ENCODE results near the gene CCL2. TPM values are rescaled to one million over a fixed set of nuclear protein-coding genes. Genes with fewer than 3 reads are reported as not detected.

Gene CCL2
- total RNA-seq, 3 donors from 2014 or later, result 7.4 to 64.4 (median 26.5) TPM

DNA sequence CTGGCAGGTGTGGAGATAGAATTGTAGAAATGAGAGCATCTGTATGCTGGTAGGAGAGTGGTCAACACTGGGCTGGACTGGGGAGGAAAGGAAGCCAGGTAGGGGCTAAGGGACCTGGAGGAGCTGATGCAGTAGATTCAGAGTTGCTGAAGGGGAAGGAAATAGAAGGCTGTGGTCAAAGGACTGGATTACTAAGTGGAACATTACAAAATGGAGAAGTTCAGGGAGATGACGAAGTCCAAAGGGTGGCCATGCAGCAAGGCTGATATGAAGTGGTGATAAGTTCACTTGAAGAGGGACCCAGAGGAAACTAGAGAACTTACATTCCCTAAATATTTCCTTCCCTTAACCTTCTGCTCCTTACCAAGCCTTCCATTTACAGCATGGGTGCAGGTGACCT is 8.6 kb upstream of the CCL2 start:
- TF ChIP-seq, protein P1, sequence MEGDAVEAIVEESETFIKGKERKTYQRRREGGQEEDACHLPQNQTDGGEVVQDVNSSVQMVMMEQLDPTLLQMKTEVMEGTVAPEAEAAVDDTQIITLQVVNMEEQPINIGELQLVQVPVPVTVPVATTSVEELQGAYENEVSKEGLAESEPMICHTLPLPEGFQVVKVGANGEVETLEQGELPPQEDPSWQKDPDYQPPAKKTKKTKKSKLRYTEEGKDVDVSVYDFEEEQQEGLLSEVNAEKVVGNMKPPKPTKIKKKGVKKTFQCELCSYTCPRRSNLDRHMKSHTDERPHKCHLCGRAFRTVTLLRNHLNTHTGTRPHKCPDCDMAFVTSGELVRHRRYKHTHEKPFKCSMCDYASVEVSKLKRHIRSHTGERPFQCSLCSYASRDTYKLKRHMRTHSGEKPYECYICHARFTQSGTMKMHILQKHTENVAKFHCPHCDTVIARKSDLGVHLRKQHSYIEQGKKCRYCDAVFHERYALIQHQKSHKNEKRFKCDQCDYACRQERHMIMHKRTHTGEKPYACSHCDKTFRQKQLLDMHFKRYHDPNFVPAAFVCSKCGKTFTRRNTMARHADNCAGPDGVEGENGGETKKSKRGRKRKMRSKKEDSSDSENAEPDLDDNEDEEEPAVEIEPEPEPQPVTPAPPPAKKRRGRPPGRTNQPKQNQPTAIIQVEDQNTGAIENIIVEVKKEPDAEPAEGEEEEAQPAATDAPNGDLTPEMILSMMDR (IDR thresholded peaks at IDR 0.05), result no peak
- TF ChIP-seq POLR2A (IDR thresholded peaks at IDR 0.05) (no peak), POLR2AphosphoS5 (IDR thresholded peaks at IDR 0.05) (no peak)
- Histone ChIP-seq H3K9me3 (no peaks in the 10 kb centered on the region), H3K4me1 (peaks cover 0 to 2% of the 10 kb centered on the region in 2 donors), H3K4me3 (no peak overlapping the region), H3K36me3 (no peaks in the 10 kb centered on the region), H3K27ac (no peak overlapping the region), H3K27me3 (no peaks in the 10 kb centered on the region)
- DNase-seq (ENCODE audit: low spot score in 2 of 2), result no peak
- intact Hi-C loops (cut with DNase I; ENCODE audit: low total_unique reads), result no loop called here

DNA sequence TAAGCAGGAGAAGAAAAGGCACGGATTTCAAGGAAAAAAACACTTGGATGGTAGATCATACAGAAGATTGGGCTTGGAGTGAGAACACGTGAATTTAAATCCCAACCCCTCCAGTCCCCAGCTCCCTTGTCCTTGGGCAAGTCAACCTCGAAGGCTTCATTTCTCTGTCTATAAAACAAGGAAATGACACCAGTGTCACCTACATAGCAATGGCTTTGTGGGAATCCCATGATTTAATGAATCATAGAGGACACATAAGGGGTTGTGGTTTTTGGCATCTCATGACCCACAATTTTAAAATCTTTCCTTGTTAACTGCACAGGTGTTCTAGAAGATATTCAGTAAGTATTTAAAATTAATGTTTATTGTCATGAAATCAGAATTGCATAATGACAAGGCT is 8.2 kb upstream of the CCL2 start:
- H3K27ac ChIP-seq, result no peak overlapping the region

DNA sequence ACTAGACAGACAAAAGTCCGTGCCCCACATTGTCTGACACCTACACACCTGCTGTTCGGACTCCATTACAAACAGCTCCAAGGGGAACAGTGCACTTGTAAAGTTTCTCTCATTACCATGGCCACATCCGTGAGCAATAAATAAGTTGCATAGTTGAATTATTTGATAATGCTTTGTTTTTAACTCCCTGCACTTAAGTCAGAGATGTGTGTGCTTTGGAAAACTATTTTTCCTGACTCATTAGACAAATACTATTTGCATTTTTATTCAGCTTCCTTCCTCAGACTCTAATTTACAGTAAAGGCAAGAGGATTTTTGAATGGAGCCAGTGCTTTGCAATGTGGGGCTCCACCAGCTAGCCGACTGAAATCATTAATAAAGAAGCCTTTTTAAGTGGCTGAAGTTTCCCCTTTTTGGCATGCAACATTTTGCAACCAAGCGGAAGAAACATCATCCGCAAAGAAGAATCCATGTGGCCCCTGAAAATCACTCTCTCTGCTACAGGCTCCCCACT is 6.5 kb upstream of the CCL2 start:
- Histone ChIP-seq H3K4me3 (no peak overlapping the region), H3K4me1 (peaks cover 11% of the 10 kb centered on the region in 2 donors)
- TF ChIP-seq POLR2AphosphoS5 (IDR thresholded peaks at IDR 0.05), result no peak
- TF ChIP-seq, protein P1 (IDR thresholded peaks at IDR 0.05), result no peak
- no peak for TF ChIP-seq POLR2A (IDR thresholded peaks at IDR 0.05)

More for the DNA sequence above, 8.2 kb upstream of the CCL2 start:
- Histone ChIP-seq H3K4me3 (no peak overlapping the region), H3K4me1 (peaks cover 0 to 7% of the 10 kb centered on the region in 2 donors), H3K36me3 (no peaks in the 10 kb centered on the region), H3K9me3 (no peaks in the 10 kb centered on the region), H3K27me3 (no peaks in the 10 kb centered on the region)
- DNase-seq (ENCODE audit: low spot score in 2 of 2), result no peak
- intact Hi-C loops (cut with DNase I; ENCODE audit: low total_unique reads), result no loop called here
- TF ChIP-seq POLR2AphosphoS5 (IDR thresholded peaks at IDR 0.05) (no peak), POLR2A (IDR thresholded peaks at IDR 0.05) (no peak)
- TF ChIP-seq, protein P1 (IDR thresholded peaks at IDR 0.05), result no peak

DNA sequence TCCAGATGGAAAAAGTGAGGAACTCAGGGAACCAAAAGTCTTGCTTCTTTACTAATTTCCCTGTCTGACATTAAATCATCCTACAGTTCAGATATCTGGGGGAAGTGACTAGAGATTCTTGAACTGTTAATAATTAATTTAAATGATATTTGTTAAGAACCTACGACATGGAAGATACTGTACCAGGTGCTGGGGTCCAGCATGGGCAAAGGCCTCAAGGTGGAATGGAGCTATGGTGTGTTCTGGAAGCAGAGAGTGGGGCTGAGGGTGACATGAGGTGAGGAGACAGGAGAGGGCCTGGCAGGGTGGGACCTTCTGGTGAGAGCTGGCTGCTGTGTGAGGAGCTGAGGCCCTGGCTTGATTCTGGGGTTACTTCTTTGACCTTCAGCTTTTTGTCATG is 6.0 kb upstream of the CCL2 start:
- H3K9me3 ChIP-seq, result no peaks in the 10 kb centered on the region
- no peaks in the 10 kb centered on the region for H3K36me3 ChIP-seq
- peak overlapping the region in 1 of 2 donors; percentile 8 for H3K27ac ChIP-seq
- TF ChIP-seq POLR2A (IDR thresholded peaks at IDR 0.05) (no peak), POLR2AphosphoS5 (IDR thresholded peaks at IDR 0.05) (no peak)
- TF ChIP-seq, protein P1 (IDR thresholded peaks at IDR 0.05), result no peak
- intact Hi-C loops (cut with DNase I; ENCODE audit: low total_unique reads), result no loop called here
- no peak for DNase-seq (ENCODE audit: low spot score in 2 of 2)
- H3K4me3 ChIP-seq, result no peak overlapping the region
- H3K4me1 ChIP-seq, result peaks cover 11 to 16% of the 10 kb centered on the region in 2 donors
- H3K27me3 ChIP-seq, result no peaks in the 10 kb centered on the region

More for the DNA sequence above, 6.5 kb upstream of the CCL2 start:
- no peak for DNase-seq (ENCODE audit: low spot score in 2 of 2)
- H3K27me3 ChIP-seq, result no peaks in the 10 kb centered on the region
- no peaks in the 10 kb centered on the region for H3K9me3 ChIP-seq
- H3K27ac ChIP-seq, result peak overlapping the region in 1 of 2 donors; percentile 8
- intact Hi-C loops (cut with DNase I; ENCODE audit: low total_unique reads), result no loop called here
- H3K36me3 ChIP-seq, result no peaks in the 10 kb centered on the region

DNA sequence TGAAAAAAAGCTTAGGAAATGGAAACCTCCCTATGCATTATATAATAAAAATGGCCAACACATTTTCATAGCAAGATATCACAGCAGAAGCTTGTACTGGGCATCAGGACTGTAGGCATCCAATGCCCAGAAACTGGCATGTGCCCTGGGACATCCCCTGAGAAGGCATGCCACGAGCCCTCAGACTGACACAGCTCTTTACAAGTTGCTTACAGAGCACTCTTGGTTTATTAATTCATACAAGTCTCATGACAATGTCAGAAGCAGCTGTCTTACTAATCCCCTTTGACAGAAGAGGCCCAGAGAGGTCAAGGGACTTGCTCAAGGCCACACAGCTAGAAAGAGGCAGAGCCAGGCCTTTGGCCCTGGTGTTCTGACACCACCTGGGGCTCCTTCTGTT is 5.6 kb upstream of the CCL2 start:
- no peak overlapping the region for H3K4me3 ChIP-seq
- H3K4me1 ChIP-seq, result peaks cover 15 to 20% of the 10 kb centered on the region in 2 donors
- no peak for DNase-seq (ENCODE audit: low spot score in 2 of 2)
- TF ChIP-seq, protein P1 (IDR thresholded peaks at IDR 0.05), result no peak
- TF ChIP-seq POLR2AphosphoS5 (IDR thresholded peaks at IDR 0.05), result no peak
- no peak for TF ChIP-seq POLR2A (IDR thresholded peaks at IDR 0.05)
- peak overlapping the region in 1 of 2 donors; percentile 10 for H3K27ac ChIP-seq
- H3K36me3 ChIP-seq, result no peaks in the 10 kb centered on the region
- no peaks in the 10 kb centered on the region for H3K27me3 ChIP-seq
- intact Hi-C loops (cut with DNase I; ENCODE audit: low total_unique reads), result no loop called here
- H3K9me3 ChIP-seq, result no peaks in the 10 kb centered on the region

Measured in breast epithelium (tissue), 4 donors.